WTC11 (cell line): ENCODE measurements around the gene KCNE1. TPM values are rescaled to one million over a fixed set of nuclear protein-coding genes. Genes with fewer than 3 reads are reported as not detected.

Experiments
- ATAC-seq: fragments of 200-7000 bp; cut with Tn5 transposase; 2 replicates; pipeline ENCODE4 v1.10.0; 2021; ENCODE audit warnings: mild to moderate bottlenecking, moderate library complexity
- CTCF ChIA-PET: fragments of 300-600 bp; sonication (Branson Sonifier 250); formaldehyde crosslinking; loops from one replicate; lab custom pipeline; 2021; ENCODE audit warnings: antibody characterized with exemption; lab: Charles Lee
- POLR2A ChIA-PET: fragments of 350-600 bp; sonication (Branson Sonifier 250); formaldehyde crosslinking; loops from one replicate; lab custom pipeline; 2021; ENCODE audit warnings: antibody characterized with exemption; lab: Charles Lee
- DNase-seq: peaks from one replicate; pipeline ENCODE4 v3.0.0; 2021; ENCODE audit warnings: low spot score
- H3K27ac Mint-ChIP-seq: 2 replicates; pipeline ENCODE4 v1.8.0; 2021; ENCODE audit warnings: mixed read lengths
- H3K27me3 Mint-ChIP-seq: 2 replicates; pipeline ENCODE4 v1.8.0; 2021; ENCODE audit warnings: low read depth, mild to moderate bottlenecking, moderate library complexity, mixed read lengths
- H3K36me3 Mint-ChIP-seq: 2 replicates; pipeline ENCODE4 v1.8.0; 2021; ENCODE audit warnings: mixed read lengths
- H3K4me1 Mint-ChIP-seq: 2 replicates; pipeline ENCODE4 v1.8.0; 2022; ENCODE audit warnings: mixed read lengths
- H3K4me3 Mint-ChIP-seq: 2 replicates; pipeline ENCODE4 v1.8.0; 2021; ENCODE audit warnings: mild to moderate bottlenecking, moderate library complexity, mixed read lengths
- H3K9me3 Mint-ChIP-seq: 2 replicates; pipeline ENCODE4 v1.8.0; 2021; ENCODE audit warnings: mixed read lengths
- ATF6 ChIP-seq: sonication (generic); formaldehyde crosslinking; IDR thresholded peaks from 2 replicates; pipeline ENCODE4 v1.8.1; 2023; ENCODE audit warnings: mild to moderate bottlenecking, missing genetic modification reagents
- E2F4 ChIP-seq: sonication (generic); formaldehyde crosslinking; IDR thresholded peaks from 2 replicates; pipeline ENCODE4 v1.8.1; 2022; ENCODE audit warnings: low read depth, mild to moderate bottlenecking, moderate library complexity, missing genetic modification reagents, borderline replicate concordance
- ERG ChIP-seq: fragments of 250-450 bp; sonication (Bioruptor Pico); IDR thresholded peaks from 2 replicates; pipeline ENCODE4 v1.8.0; 2021; ENCODE audit warnings: mild to moderate bottlenecking
- ETV6 ChIP-seq: sonication (generic); formaldehyde crosslinking; IDR thresholded peaks from 2 replicates; pipeline ENCODE4 v1.8.1; 2022; ENCODE audit warnings: mild to moderate bottlenecking, missing genetic modification reagents
- HMGXB4 ChIP-seq: sonication (generic); formaldehyde crosslinking; IDR thresholded peaks from 2 replicates; pipeline ENCODE4 v1.8.1; 2023; ENCODE audit warnings: mild to moderate bottlenecking, moderate library complexity, missing genetic modification reagents
- IRF1 ChIP-seq: sonication (generic); formaldehyde crosslinking; IDR thresholded peaks from 2 replicates; pipeline ENCODE4 v1.8.0; 2023; ENCODE audit warnings: missing genetic modification reagents
- OVOL2 ChIP-seq: fragments of 250-450 bp; sonication (Bioruptor Pico); IDR thresholded peaks from 2 replicates; pipeline ENCODE4 v1.9.0; 2021; ENCODE audit warnings: mild to moderate bottlenecking, borderline replicate concordance
- PRRX2 ChIP-seq: fragments of 250-450 bp; sonication (Bioruptor Pico); IDR thresholded peaks from 2 replicates; pipeline ENCODE4 v1.8.0; 2021; ENCODE audit warnings: mild to moderate bottlenecking
- SMAD3 ChIP-seq: sonication (generic); formaldehyde crosslinking; IDR thresholded peaks from 2 replicates; pipeline ENCODE4 v1.8.0; 2022; ENCODE audit warnings: missing genetic modification reagents, mild to moderate bottlenecking, borderline replicate concordance
- SMAD4 ChIP-seq: sonication (generic); formaldehyde crosslinking; IDR thresholded peaks from 2 replicates; pipeline ENCODE4 v1.8.0; 2022; ENCODE audit warnings: mild to moderate bottlenecking, missing genetic modification reagents
- SOX15 ChIP-seq: fragments of 250-450 bp; sonication (Bioruptor Pico); IDR thresholded peaks from 2 replicates; pipeline ENCODE4 v1.9.0; 2021; ENCODE audit warnings: mild to moderate bottlenecking
- TCF7 ChIP-seq: sonication (generic); formaldehyde crosslinking; IDR thresholded peaks from 2 replicates; pipeline ENCODE4 v1.8.0; 2022; ENCODE audit warnings: mild to moderate bottlenecking, low read depth, missing genetic modification reagents, moderate library complexity
- USF2 ChIP-seq: sonication (generic); formaldehyde crosslinking; IDR thresholded peaks from 2 replicates; pipeline ENCODE4 v1.8.1; 2023; ENCODE audit warnings: mild to moderate bottlenecking, missing genetic modification reagents, moderate library complexity
- total RNA-seq: library from RNA; stranded (reverse); gene quantifications from 3 replicates; pipeline ENCODE4 v1.2.3, GENCODE V29; 2021

The KCNE1 gene
- total RNA-seq, 1 experiment from 2014 or later: 0.37 TPM

GRCh38 chr21:34533938-34534337, 21.9 kb upstream of the KCNE1 start:
- Mint-ChIP-seq H3K4me1 (peaks cover 7% of the 10 kb centered on the region), H3K4me3 (no peak overlapping the region), H3K9me3 (peaks cover 13% of the 10 kb centered on the region), H3K27ac (no peak overlapping the region), H3K27me3 (no peaks in the 10 kb centered on the region), H3K36me3 (no peaks in the 10 kb centered on the region)
- CTCF ChIA-PET: interaction anchor here (1.1 kb wide), 1 partner anchor 12 kb away, joined by 3 read pairs; no protein-coding TSS in a partner anchor
- DNase-seq (no peak), ATAC-seq (no peak)
- TF ChIP-seq ATF6: no peak
- no peak for TF ChIP-seq SOX15
- TF ChIP-seq ERG: no peak
- TF ChIP-seq ETV6: no peak
- TF ChIP-seq HMGXB4 (CRISPR knock-in tag): no peak
- TF ChIP-seq OVOL2: no peak
- no peak for TF ChIP-seq IRF1 (CRISPR knock-in tag)
- POLR2A ChIA-PET: no interaction called here

- H3K4me1 Mint-ChIP-seq: peaks cover 26% of the 10 kb centered on the region
- no peaks in the 10 kb centered on the region for H3K27me3 Mint-ChIP-seq
- no peak for TF ChIP-seq PRRX2
- no peak for TF ChIP-seq E2F4 (CRISPR knock-in tag)
- no peak for TF ChIP-seq SMAD3 (CRISPR knock-in tag)
- no peak for TF ChIP-seq HMGXB4 (CRISPR knock-in tag)
- TF ChIP-seq IRF1 (CRISPR knock-in tag): no peak
- no peak for TF ChIP-seq ERG
- no peak for TF ChIP-seq TCF7 (CRISPR knock-in tag)
- TF ChIP-seq USF2 (CRISPR knock-in tag): no peak
- TF ChIP-seq SMAD4: no peak
- TF ChIP-seq, all 79 proteins: peak for 0
- Mint-ChIP-seq H3K9me3 (peaks cover 21% of the 10 kb centered on the region), H3K27ac (no peak overlapping the region; the same call in 1 of the 2 replicates), H3K4me3 (no peak overlapping the region), H3K36me3 (peaks cover 5% of the 10 kb centered on the region)
- ChIA-PET CTCF (interaction anchor here (1.2 kb wide), 2 partner anchors 14 to 72 kb away, joined by 3 to 4 read pairs; no protein-coding TSS in a partner anchor), POLR2A (no interaction called here)
- DNase-seq: no peak
- ATAC-seq: no peak
Measured at GRCh38 chr21:34531399-34531798, 19.4 kb upstream of the KCNE1 start.
